Karpas-422 (cell line): ENCODE results near the gene ACSBG1. TPM values are rescaled to one million over a fixed set of nuclear protein-coding genes. Genes with fewer than 3 reads are reported as not detected.
"Not testable (repeated sequence)": the region's sequence is repeated elsewhere in the genome, so short reads cannot be mapped to it uniquely, and the experiment has no call there.

Experiments
- DNase-seq: peaks from one replicate; pipeline ENCODE4 v3.0.0-alpha.2; 2015
- H2AFZ ChIP-seq: fragments of 200-600 bp; sonication (generic); 2 replicates; pipeline ENCODE4 v1.6.1; 2014; ENCODE audit warnings: antibody characterized with exemption, low read length, mixed read lengths
- H3K27ac ChIP-seq: fragments of 200-600 bp; sonication (generic); 2 replicates; pipeline ENCODE4 v1.5.1; 2014; ENCODE audit warnings: mild to moderate bottlenecking, low read length, moderate library complexity
- H3K27me3 ChIP-seq: fragments of 200-600 bp; sonication (generic); 2 replicates; pipeline ENCODE4 v1.6.1; 2014; ENCODE audit warnings: low read length, mixed read lengths
- H3K36me3 ChIP-seq: fragments of 200-600 bp; sonication (generic); 2 replicates; pipeline ENCODE4 v1.6.1; 2014; ENCODE audit warnings: low read length, mixed read lengths; ENCODE audit not compliant: insufficient read depth
- H3K4me1 ChIP-seq: fragments of 200-600 bp; sonication (generic); 2 replicates; pipeline ENCODE4 v1.6.1; 2014; ENCODE audit warnings: mild to moderate bottlenecking, low read length, mixed read lengths
- H3K4me2 ChIP-seq: fragments of 200-600 bp; sonication (generic); 2 replicates; pipeline ENCODE4 v1.6.1; 2014; ENCODE audit warnings: low read length, low read depth, mild to moderate bottlenecking; ENCODE audit not compliant: poor library complexity, severe bottlenecking
- H3K4me3 ChIP-seq: fragments of 200-600 bp; sonication (generic); 2 replicates; pipeline ENCODE4 v1.5.1; 2014; ENCODE audit warnings: mild to moderate bottlenecking, antibody characterized with exemption, low read length, mixed read lengths
- H3K79me2 ChIP-seq: fragments of 200-600 bp; sonication (generic); 2 replicates; pipeline ENCODE4 v1.6.1; 2014; ENCODE audit warnings: mild to moderate bottlenecking, low read length, mixed read lengths
- H3K9ac ChIP-seq: fragments of 200-600 bp; sonication (generic); 2 replicates; pipeline ENCODE4 v1.6.0; 2014; ENCODE audit warnings: low read length
- H3K9me2 ChIP-seq: fragments of 200-600 bp; sonication (generic), shearing (Covaris generic); replicated peaks from 2 replicates; pipeline ENCODE4 v1.6.0; 2014; ENCODE audit warnings: mild to moderate bottlenecking, low read length, moderate library complexity; ENCODE audit not compliant: insufficient read depth
- H3K9me3 ChIP-seq: fragments of 300-700, 200-600 bp; sonication (generic); 2 replicates; pipeline ENCODE4 v1.6.1; 2014; ENCODE audit warnings: low read length, mixed read lengths
- H4K20me1 ChIP-seq: fragments of 200-600 bp; sonication (generic); 2 replicates; pipeline ENCODE4 v1.6.1; 2014; ENCODE audit warnings: mild to moderate bottlenecking, antibody characterized with exemption, low read length, low read depth; ENCODE audit not compliant: insufficient read depth
- total RNA-seq: library from RNA; depleted of rRNA; stranded (reverse); fragments of >200 nt; shearing (Covaris generic); gene quantifications from 2 replicates; pipeline ENCODE4 v1.2.3, GENCODE V29; 2014; ENCODE audit warnings: low replicate concordance

Gene ACSBG1
- total RNA-seq, 1 experiment from 2014 or later: not detected

GRCh38 chr15:78259232-78259631 is 24.9 kb upstream of the ACSBG1 start:
- Histone ChIP-seq H3K9me3 (no peaks in the 10 kb centered on the region), H3K79me2 (no peaks in the 10 kb centered on the region), H3K4me3 (no peak overlapping the region), H2AFZ (no peak overlapping the region), H3K4me2 (no peak overlapping the region), H3K9ac (no peak overlapping the region), H3K4me1 (no peaks in the 10 kb centered on the region), H3K27ac (no peak overlapping the region), H4K20me1 (no peaks in the 10 kb centered on the region), H3K27me3 (no peaks in the 10 kb centered on the region), H3K36me3 (no peaks in the 10 kb centered on the region), H3K9me2 (no peaks in the 10 kb centered on the region)
- no peak for DNase-seq

DNA sequence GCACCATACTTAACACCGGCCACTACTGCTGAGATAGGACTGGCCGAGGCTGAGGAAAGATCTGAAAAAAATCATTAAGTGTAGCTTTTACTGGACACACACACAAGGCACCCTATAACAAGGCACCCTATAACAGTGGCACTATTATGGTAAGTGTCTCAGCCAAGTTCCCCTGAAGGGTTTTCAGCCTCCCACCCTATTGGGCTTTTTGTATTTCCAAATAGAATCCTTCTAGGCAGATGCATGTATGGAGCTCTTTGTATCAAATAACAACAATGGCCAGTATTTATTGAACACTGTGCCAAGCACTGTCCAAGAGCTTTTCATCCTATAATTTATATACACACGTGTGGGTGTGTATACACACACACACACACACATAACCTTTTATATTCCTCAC is 23.3 kb upstream of the ACSBG1 start:
- no peaks in the 10 kb centered on the region for H3K79me2 ChIP-seq
- H3K4me1 ChIP-seq: no peaks in the 10 kb centered on the region
- H3K27me3 ChIP-seq: no peaks in the 10 kb centered on the region
- H3K9ac ChIP-seq: no peak overlapping the region
- no peaks in the 10 kb centered on the region for H3K9me2 ChIP-seq
- H3K9me3 ChIP-seq: no peaks in the 10 kb centered on the region
- H4K20me1 ChIP-seq: no peaks in the 10 kb centered on the region
- no peak overlapping the region for H3K4me3 ChIP-seq
- DNase-seq: no peak
- H3K36me3 ChIP-seq: no peaks in the 10 kb centered on the region
- H3K4me2 ChIP-seq: no peak overlapping the region
- H2AFZ ChIP-seq: no peak overlapping the region
- no peak overlapping the region for H3K27ac ChIP-seq

DNA sequence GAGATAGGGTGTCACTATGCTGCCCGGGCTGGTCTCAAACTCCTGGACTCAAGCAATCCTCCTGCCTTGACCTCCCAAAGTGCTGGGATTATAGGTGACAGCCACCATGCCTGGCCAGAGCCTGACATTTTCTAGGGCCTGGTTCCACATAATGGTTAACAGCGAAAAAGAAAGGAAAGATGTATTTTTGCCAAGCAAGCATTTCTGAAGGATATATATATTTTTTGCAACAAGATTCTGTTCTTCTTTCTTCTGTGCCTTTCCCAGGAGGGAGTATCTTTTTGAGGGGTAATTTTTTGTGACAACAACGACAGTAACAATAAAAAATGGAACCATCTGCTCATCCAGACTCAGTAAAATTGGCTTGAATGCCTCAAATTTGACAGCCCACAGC is 21.7 kb upstream of the ACSBG1 start:
- Histone ChIP-seq H4K20me1 (no peaks in the 10 kb centered on the region), H3K4me2 (no peak overlapping the region), H3K27me3 (no peaks in the 10 kb centered on the region), H3K9me3 (no peaks in the 10 kb centered on the region), H3K9ac (no peak overlapping the region), H3K36me3 (no peaks in the 10 kb centered on the region), H3K9me2 (no peaks in the 10 kb centered on the region), H3K79me2 (no peaks in the 10 kb centered on the region), H3K27ac (no peak overlapping the region), H3K4me3 (no peak overlapping the region), H3K4me1 (no peaks in the 10 kb centered on the region), H2AFZ (no peak overlapping the region)
- no peak for DNase-seq

DNA sequence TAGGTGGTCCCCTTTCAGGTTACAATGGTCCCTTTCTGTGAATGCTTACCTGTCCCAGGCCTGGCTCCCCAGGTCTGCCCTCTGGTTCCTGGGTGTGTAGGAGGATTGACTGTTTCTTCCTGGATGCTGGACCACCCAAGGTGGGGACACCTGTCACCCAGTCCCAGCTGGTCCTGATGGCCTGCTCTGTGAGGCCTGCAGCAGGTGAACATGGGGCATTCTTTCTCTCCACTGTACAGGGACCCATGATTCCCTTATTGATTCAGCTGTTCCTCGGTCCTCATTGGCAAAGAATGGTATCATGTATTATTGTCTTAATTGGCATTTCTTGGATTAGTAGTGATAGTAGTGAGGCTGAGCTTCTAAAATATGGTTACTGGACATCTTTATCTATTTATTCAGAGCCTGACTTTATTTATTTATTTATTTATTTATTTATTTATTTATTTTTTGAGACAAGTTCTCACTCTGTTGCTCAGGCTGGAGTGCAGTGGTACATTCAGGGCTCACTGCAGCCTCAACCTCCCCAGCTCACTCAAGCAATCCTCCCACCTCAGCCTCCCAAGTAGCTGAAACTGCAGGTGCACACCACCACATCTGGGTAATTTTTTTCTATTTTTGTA is 21.2 kb upstream of the ACSBG1 start:
- H3K27ac ChIP-seq: no peak overlapping the region
- no peaks in the 10 kb centered on the region for H3K9me3 ChIP-seq
- no peak for DNase-seq
- no peak overlapping the region for H3K4me3 ChIP-seq
- H3K27me3 ChIP-seq: no peaks in the 10 kb centered on the region
- H3K36me3 ChIP-seq: no peaks in the 10 kb centered on the region
- H3K4me1 ChIP-seq: no peaks in the 10 kb centered on the region
- no peaks in the 10 kb centered on the region for H3K9me2 ChIP-seq
- H3K4me2 ChIP-seq: no peak overlapping the region
- no peak overlapping the region for H3K9ac ChIP-seq
- no peaks in the 10 kb centered on the region for H4K20me1 ChIP-seq
- no peaks in the 10 kb centered on the region for H3K79me2 ChIP-seq
- H2AFZ ChIP-seq: no peak overlapping the region

GRCh38 chr15:78251136-78251535 is 16.8 kb upstream of the ACSBG1 start:
- Histone ChIP-seq H3K4me1 (no peaks in the 10 kb centered on the region), H3K9me2 (no peaks in the 10 kb centered on the region), H2AFZ (no peak overlapping the region), H3K79me2 (no peaks in the 10 kb centered on the region), H3K4me2 (no peak overlapping the region), H3K9ac (no peak overlapping the region), H3K4me3 (no peak overlapping the region), H3K27ac (no peak overlapping the region), H4K20me1 (no peaks in the 10 kb centered on the region), H3K9me3 (no peaks in the 10 kb centered on the region), H3K27me3 (no peaks in the 10 kb centered on the region), H3K36me3 (no peaks in the 10 kb centered on the region)
- DNase-seq: no peak

DNA sequence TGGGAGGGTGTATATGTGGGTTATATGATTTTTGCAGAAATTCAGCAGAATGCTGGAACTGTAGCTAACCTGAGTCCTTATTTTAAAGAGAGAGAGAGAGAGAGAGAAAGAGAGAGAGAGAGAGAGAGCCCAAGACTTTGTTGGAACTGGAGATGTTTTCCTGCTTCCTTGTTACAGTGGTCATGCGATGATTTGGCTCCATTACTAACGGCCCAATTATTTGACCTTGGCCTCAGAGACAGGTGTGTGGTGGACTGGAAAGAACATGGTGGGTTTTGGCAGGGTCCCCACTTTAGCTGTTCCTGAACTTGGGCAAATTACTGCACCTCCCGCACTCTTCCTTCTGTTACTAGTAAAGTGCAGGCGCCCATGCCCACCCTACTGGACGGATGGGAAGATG is 14.8 kb upstream of the ACSBG1 start:
- H3K4me1 ChIP-seq: no peaks in the 10 kb centered on the region
- no peaks in the 10 kb centered on the region for H3K79me2 ChIP-seq
- no peaks in the 10 kb centered on the region for H3K36me3 ChIP-seq
- H3K27ac ChIP-seq: no peak overlapping the region
- no peaks in the 10 kb centered on the region for H3K27me3 ChIP-seq
- no peaks in the 10 kb centered on the region for H3K9me2 ChIP-seq
- no peak for DNase-seq
- no peaks in the 10 kb centered on the region for H3K9me3 ChIP-seq
- H3K4me3 ChIP-seq: no peak overlapping the region
- no peak overlapping the region for H3K9ac ChIP-seq
- H3K4me2 ChIP-seq: no peak overlapping the region
- H2AFZ ChIP-seq: no peak overlapping the region
- no peaks in the 10 kb centered on the region for H4K20me1 ChIP-seq

DNA sequence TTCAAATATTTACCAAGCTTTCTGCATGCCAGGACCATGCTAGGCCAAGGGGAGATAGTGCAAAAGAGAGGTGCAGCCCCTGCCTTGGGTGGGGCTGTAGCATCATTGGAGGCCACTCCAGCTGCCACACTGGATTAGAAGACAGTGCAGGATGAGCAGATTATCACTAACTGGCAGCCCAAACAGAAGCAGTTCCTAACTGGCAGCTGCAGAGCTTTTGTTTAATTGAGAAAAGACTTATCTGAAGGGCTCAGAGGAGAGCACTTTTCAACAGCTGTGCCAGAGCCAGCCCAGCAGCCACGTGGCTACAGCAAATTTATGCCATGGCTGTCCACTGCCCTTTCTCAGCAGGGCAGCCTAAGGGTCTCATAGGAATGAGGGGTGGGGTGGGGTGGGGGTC is 13.5 kb upstream of the ACSBG1 start:
- Histone ChIP-seq H3K36me3 (no peaks in the 10 kb centered on the region), H3K27me3 (no peaks in the 10 kb centered on the region)
- DNase-seq: no peak

DNA sequence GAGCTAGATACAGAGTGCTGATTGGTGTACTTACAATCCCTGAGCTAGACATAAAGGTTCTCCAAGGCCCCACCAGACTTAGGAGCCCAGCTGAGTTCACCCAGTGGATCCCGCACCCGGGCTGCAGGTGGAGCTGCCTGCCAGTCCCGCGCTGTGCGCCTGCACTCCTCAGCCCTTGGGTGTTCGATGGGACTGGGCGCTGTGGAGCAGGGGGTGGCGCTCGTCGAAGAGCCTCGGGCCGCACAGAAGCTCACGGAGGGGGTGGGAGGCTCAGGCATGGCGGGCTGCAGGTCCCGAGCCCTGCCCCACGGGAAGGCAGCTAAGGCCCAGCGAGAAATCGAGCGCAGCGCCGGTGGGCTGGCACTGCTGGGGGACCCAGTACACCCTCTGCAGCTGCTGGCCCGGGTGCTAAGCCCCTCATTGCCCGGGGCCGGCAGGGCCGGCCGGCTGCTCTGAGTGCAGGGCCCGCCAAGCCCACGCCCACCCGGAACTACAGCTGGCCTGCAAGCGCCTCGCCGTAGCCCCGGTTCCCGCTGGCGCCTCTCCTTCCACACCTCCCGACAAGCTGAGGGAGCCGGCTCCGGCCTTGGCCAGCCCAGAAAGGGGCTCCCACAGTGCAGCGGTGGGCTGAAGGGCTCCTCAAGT is 11.7 kb upstream of the ACSBG1 start:
- H3K4me3 ChIP-seq, H2AFZ ChIP-seq, H3K9me2 ChIP-seq, H3K9me3 ChIP-seq, H3K27ac ChIP-seq, H3K27me3 ChIP-seq, H3K36me3 ChIP-seq, DNase-seq, H3K4me1 ChIP-seq, H3K4me2 ChIP-seq, H3K9ac ChIP-seq, H4K20me1 ChIP-seq, H3K79me2 ChIP-seq: not testable (repeated sequence)

More for the DNA sequence above, 13.5 kb upstream of the ACSBG1 start:
- Histone ChIP-seq H3K27ac (no peak overlapping the region), H3K9me3 (no peaks in the 10 kb centered on the region), H3K9me2 (no peaks in the 10 kb centered on the region), H3K4me1 (no peaks in the 10 kb centered on the region), H3K9ac (no peak overlapping the region), H3K79me2 (no peaks in the 10 kb centered on the region), H2AFZ (no peak overlapping the region), H4K20me1 (no peaks in the 10 kb centered on the region), H3K4me3 (no peak overlapping the region), H3K4me2 (no peak overlapping the region)
